Stimulated activated effector memory CD8-positive, alpha-beta T cell treated with anti-CD3 and anti-CD28 coated beads, Interleukin-12 subunit alpha, Interleukin-12 subunit beta, amount 100 ng/mL, for 72 hours (primary cell): ENCODE results near the gene KLF6.
A peak's percentile ranks its signal among the peaks of the same experiment; 100 is the strongest.

ENCODE experiments used
- ATAC-seq: fragments of 150-1000 bp; cut with Tn5 transposase; 2 replicates; pipeline ENCODE4 v1.10.0; 2021
- DNase-seq, 2 donors: peaks; one replicate each; pipeline ENCODE4 v3.0.0; 2021 to 2022; ENCODE audit warnings: low spot score in 2 of 2
- H3K27ac Mint-ChIP-seq: one replicate; pipeline ENCODE4 v1.8.0; 2022; ENCODE audit warnings: mild to moderate bottlenecking, mixed read lengths
- H3K36me3 Mint-ChIP-seq: one replicate; pipeline ENCODE4 v1.8.0; 2022; ENCODE audit warnings: mild to moderate bottlenecking, mixed read lengths
- H3K4me1 Mint-ChIP-seq: one replicate; pipeline ENCODE4 v1.8.0; 2022; ENCODE audit warnings: mixed read lengths
- H3K4me3 Mint-ChIP-seq: one replicate; pipeline ENCODE4 v1.8.0; 2022; ENCODE audit warnings: mild to moderate bottlenecking, mixed read lengths
- H3K9me3 Mint-ChIP-seq: one replicate; pipeline ENCODE4 v1.8.0; 2022; ENCODE audit warnings: mixed read lengths

KLF6 gene

GRCh38 chr10:3761904-3762303, 23.1 kb downstream of the KLF6 start:
- peaks cover 97% of the 10 kb centered on the region for H3K4me1 Mint-ChIP-seq
- ATAC-seq (no peak), DNase-seq (no peak)
- H3K27ac Mint-ChIP-seq = peak overlapping the region; percentile 68
- H3K9me3 Mint-ChIP-seq = peaks cover 5% of the 10 kb centered on the region
- H3K4me3 Mint-ChIP-seq = no peak overlapping the region
- H3K36me3 Mint-ChIP-seq = peaks cover 17% of the 10 kb centered on the region

- Mint-ChIP-seq H3K4me1 (peaks cover 97% of the 10 kb centered on the region), H3K27ac (peak overlapping the region; percentile 68), H3K36me3 (peaks cover 17% of the 10 kb centered on the region), H3K9me3 (peaks cover 5% of the 10 kb centered on the region), H3K4me3 (peak overlapping the region; percentile 24)
- DNase-seq = no peak
- peak; percentile 45 for ATAC-seq
These were observed 23.9 kb downstream of the KLF6 start for GRCh38 chr10:3761021-3761686.

GRCh38 chr10:3760083-3760482, 24.9 kb downstream of the KLF6 start:
- Mint-ChIP-seq H3K4me1 (peaks cover 97% of the 10 kb centered on the region), H3K27ac (peak overlapping the region; percentile 100), H3K9me3 (peaks cover 5% of the 10 kb centered on the region), H3K36me3 (peaks cover 17% of the 10 kb centered on the region), H3K4me3 (no peak overlapping the region)
- no peak for ATAC-seq
- no peak for DNase-seq

- Mint-ChIP-seq H3K9me3 (peaks cover 5% of the 10 kb centered on the region), H3K36me3 (peaks cover 17% of the 10 kb centered on the region), H3K4me3 (peak overlapping the region; percentile 84), H3K27ac (peak overlapping the region; percentile 100), H3K4me1 (peaks cover 96% of the 10 kb centered on the region)
- DNase-seq (no peak), ATAC-seq (no peak)
These were observed 25.6 kb downstream of the KLF6 start for GRCh38 chr10:3759397-3759796.

GRCh38 chr10:3758491-3758970, 26.5 kb downstream of the KLF6 start:
- peak overlapping the region; percentile 84 for H3K4me3 Mint-ChIP-seq
- peaks cover 17% of the 10 kb centered on the region for H3K36me3 Mint-ChIP-seq
- ATAC-seq (no peak), DNase-seq (no peak)
- peak overlapping the region; percentile 100 for H3K27ac Mint-ChIP-seq
- peaks cover 5% of the 10 kb centered on the region for H3K9me3 Mint-ChIP-seq
- H3K4me1 Mint-ChIP-seq = peaks cover 87% of the 10 kb centered on the region

- DNase-seq (peak in 1 of 2 donors; percentile 82), ATAC-seq (peak; percentile 90)
- peaks cover 5% of the 10 kb centered on the region for H3K9me3 Mint-ChIP-seq
- peaks cover 80% of the 10 kb centered on the region for H3K4me1 Mint-ChIP-seq
- peaks cover 17% of the 10 kb centered on the region for H3K36me3 Mint-ChIP-seq
- peak overlapping the region; percentile 84 for H3K4me3 Mint-ChIP-seq
- H3K27ac Mint-ChIP-seq = peak overlapping the region; percentile 100
These were observed 27.1 kb downstream of the KLF6 start for GRCh38 chr10:3757638-3758490.

GRCh38 chr10:3757250-3757637, 27.8 kb downstream of the KLF6 start:
- DNase-seq (peak in 1 of 2 donors; percentile 69), ATAC-seq (peak; percentile 0)
- Mint-ChIP-seq H3K4me3 (peak overlapping the region; percentile 84), H3K9me3 (peaks cover 5% of the 10 kb centered on the region), H3K36me3 (peaks cover 17% of the 10 kb centered on the region), H3K4me1 (peaks cover 74% of the 10 kb centered on the region), H3K27ac (peak overlapping the region; percentile 100)

- Mint-ChIP-seq H3K9me3 (peaks cover 5% of the 10 kb centered on the region), H3K36me3 (peaks cover 17% of the 10 kb centered on the region), H3K27ac (peak overlapping the region; percentile 100), H3K4me1 (peaks cover 69% of the 10 kb centered on the region), H3K4me3 (peak overlapping the region; percentile 84)
- DNase-seq (no peak), ATAC-seq (no peak)
These were observed 28.7 kb downstream of the KLF6 start for GRCh38 chr10:3756360-3756740.

GRCh38 chr10:3755440-3756359, 29.3 kb downstream of the KLF6 start:
- peaks cover 1% of the 10 kb centered on the region for H3K9me3 Mint-ChIP-seq
- DNase-seq = no peak
- H3K36me3 Mint-ChIP-seq = peaks cover 17% of the 10 kb centered on the region
- H3K4me1 Mint-ChIP-seq = peaks cover 62% of the 10 kb centered on the region
- no peak overlapping the region for H3K4me3 Mint-ChIP-seq
- no peak for ATAC-seq
- H3K27ac Mint-ChIP-seq = peak overlapping the region; percentile 100

GRCh38 chr10:3754727-3755439, 30.1 kb downstream of the KLF6 start:
- Mint-ChIP-seq H3K27ac (peak overlapping the region; percentile 100), H3K4me3 (no peak overlapping the region), H3K4me1 (peaks cover 54% of the 10 kb centered on the region), H3K36me3 (peaks cover 17% of the 10 kb centered on the region), H3K9me3 (no peaks in the 10 kb centered on the region)
- DNase-seq (no peak), ATAC-seq (peak; percentile 25)

GRCh38 chr10:3750854-3751253, 34.2 kb downstream of the KLF6 start:
- DNase-seq = no peak
- H3K4me3 Mint-ChIP-seq = no peak overlapping the region
- ATAC-seq = no peak
- no peak overlapping the region for H3K27ac Mint-ChIP-seq
- no peaks in the 10 kb centered on the region for H3K36me3 Mint-ChIP-seq
- H3K4me1 Mint-ChIP-seq = peaks cover 14% of the 10 kb centered on the region
- H3K9me3 Mint-ChIP-seq = no peaks in the 10 kb centered on the region

GRCh38 chr10:3750006-3750816, 34.8 kb downstream of the KLF6 start:
- Mint-ChIP-seq H3K4me1 (peaks cover 7% of the 10 kb centered on the region), H3K27ac (no peak overlapping the region), H3K4me3 (no peak overlapping the region), H3K9me3 (no peaks in the 10 kb centered on the region), H3K36me3 (no peaks in the 10 kb centered on the region)
- DNase-seq (peak in 1 of 2 donors; percentile 32), ATAC-seq (no peak)

- no peak for ATAC-seq
- Mint-ChIP-seq H3K36me3 (no peaks in the 10 kb centered on the region), H3K4me3 (no peak overlapping the region), H3K9me3 (no peaks in the 10 kb centered on the region), H3K4me1 (peaks cover 1% of the 10 kb centered on the region), H3K27ac (no peak overlapping the region)
- DNase-seq = peak in 1 of 2 donors; percentile 8
These were observed 35.4 kb downstream of the KLF6 start for GRCh38 chr10:3749600-3749999.

GRCh38 chr10:3749011-3749410, 36.0 kb downstream of the KLF6 start:
- Mint-ChIP-seq H3K36me3 (no peaks in the 10 kb centered on the region), H3K4me1 (no peaks in the 10 kb centered on the region), H3K27ac (no peak overlapping the region), H3K9me3 (no peaks in the 10 kb centered on the region), H3K4me3 (no peak overlapping the region)
- ATAC-seq (no peak), DNase-seq (peak in 1 of 2 donors; percentile 43)
